ENCODE data around the gene TTC24.

The TTC24 gene

DNA sequence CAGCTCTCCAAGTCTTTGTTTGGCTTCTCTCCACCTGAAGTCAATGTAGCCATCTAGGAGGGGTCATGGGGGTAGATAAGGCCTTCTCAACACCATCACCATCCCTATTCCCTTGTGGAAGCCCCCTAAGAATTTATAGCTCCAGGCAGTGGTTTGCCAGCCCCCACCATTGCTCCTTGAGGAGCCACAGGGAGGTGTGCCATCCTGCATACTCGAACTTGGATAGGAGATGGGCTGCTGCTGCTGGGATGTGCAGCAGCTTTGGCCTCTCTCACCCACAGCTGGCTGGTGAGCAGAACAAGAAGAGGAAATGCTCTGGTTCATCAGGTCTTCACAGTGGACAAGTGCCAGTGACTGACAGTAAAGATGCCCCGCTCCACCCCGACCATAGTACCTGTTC lies 16.9 kb downstream of the TTC24 start:
- H3K4me3 ChIP-seq (ENCODE audit: low read length): no peak overlapping the region
- DNase-seq (ENCODE audit: low read depth): no peak
- TF ChIP-seq, protein P1, sequence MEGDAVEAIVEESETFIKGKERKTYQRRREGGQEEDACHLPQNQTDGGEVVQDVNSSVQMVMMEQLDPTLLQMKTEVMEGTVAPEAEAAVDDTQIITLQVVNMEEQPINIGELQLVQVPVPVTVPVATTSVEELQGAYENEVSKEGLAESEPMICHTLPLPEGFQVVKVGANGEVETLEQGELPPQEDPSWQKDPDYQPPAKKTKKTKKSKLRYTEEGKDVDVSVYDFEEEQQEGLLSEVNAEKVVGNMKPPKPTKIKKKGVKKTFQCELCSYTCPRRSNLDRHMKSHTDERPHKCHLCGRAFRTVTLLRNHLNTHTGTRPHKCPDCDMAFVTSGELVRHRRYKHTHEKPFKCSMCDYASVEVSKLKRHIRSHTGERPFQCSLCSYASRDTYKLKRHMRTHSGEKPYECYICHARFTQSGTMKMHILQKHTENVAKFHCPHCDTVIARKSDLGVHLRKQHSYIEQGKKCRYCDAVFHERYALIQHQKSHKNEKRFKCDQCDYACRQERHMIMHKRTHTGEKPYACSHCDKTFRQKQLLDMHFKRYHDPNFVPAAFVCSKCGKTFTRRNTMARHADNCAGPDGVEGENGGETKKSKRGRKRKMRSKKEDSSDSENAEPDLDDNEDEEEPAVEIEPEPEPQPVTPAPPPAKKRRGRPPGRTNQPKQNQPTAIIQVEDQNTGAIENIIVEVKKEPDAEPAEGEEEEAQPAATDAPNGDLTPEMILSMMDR (conservative IDR thresholded peaks at IDR 0.05; ENCODE audit: low read depth, low read length): no peak

DNA sequence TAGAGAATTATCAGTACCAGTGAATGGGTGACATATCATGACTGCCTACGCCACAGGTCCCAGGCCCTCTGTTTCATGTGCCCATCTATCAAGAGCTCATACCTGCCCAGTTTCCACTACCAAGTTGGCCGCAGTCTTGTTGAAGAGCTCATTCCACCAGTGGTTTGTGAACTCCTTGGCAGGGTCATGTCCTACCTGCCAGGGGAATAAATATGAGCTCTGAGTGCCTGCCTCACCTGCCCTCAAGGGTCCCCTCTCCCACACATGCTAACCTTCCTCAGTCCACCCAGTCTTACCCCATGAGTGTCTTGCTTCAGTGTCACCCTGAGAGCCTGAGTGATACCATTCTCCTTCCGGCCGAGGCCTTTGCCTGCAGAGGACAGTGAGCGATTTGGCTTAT lies 18.6 kb downstream of the TTC24 start:
- TF ChIP-seq, protein P1 (conservative IDR thresholded peaks at IDR 0.05; ENCODE audit: low read depth, low read length): no peak
- no peak for DNase-seq (ENCODE audit: low read depth)
- H3K4me3 ChIP-seq (ENCODE audit: low read length): no peak overlapping the region

DNA sequence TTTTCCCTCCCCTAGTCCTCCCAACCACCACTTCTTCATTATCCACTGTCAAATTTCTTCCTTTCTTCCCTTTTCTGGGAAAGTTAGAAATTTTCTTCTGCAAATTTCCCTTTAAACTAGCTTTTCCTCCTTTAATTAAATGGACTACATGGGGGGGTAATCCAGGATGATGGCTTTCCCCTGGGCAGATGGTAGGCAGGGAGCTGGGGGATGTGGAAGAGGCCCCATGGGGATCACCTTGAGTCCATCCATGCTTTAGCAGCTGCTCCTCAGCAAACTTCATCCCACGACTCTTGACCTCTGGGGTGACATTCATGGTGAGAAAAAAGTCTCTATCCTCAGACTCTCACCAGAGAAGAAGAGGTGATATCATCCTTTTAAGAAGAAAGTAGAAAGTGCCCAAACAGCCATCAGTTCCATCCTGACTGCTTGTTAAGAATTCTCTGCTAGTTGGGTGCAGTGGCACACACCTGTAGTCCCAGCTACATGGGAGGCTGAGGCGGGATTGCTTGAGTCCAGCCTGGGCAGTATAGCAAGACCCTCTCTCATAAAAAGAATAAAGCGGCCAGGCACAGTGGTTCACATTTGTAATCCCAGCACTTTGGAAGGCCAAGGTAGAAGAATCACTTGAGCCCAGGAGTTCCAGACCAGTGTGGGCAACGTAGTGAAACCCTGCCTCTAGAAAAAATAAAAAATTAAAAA lies 19.4 kb downstream of the TTC24 start:
- no peak for DNase-seq (ENCODE audit: low read depth)
- TF ChIP-seq, protein P1 (conservative IDR thresholded peaks at IDR 0.05; ENCODE audit: low read depth, low read length): no peak
- no peak overlapping the region for H3K4me3 ChIP-seq (ENCODE audit: low read length)

DNA sequence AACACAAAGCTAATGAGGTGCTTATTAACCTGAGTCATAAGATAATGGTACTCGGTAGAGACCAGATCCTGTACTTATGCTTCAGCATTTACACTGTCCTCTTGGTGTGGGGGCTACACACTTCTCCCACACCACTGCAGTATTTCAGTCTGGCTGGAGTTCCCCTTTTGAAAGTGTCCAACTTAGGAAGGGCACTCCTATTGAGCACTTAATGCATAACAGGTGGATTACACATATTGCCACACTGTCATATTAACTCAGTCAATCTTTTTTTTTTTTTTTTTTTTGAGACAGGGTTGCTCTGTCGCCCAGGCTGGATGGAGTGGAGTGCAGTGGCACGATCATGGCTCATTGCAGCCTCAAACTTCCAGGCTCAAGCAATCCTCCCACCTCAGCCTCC lies 20.3 kb downstream of the TTC24 start:
- TF ChIP-seq, protein P1 (conservative IDR thresholded peaks at IDR 0.05; ENCODE audit: low read depth, low read length): peak; percentile 15
- no peak overlapping the region for H3K4me3 ChIP-seq (ENCODE audit: low read length)
- DNase-seq (ENCODE audit: low read depth): no peak

DNA sequence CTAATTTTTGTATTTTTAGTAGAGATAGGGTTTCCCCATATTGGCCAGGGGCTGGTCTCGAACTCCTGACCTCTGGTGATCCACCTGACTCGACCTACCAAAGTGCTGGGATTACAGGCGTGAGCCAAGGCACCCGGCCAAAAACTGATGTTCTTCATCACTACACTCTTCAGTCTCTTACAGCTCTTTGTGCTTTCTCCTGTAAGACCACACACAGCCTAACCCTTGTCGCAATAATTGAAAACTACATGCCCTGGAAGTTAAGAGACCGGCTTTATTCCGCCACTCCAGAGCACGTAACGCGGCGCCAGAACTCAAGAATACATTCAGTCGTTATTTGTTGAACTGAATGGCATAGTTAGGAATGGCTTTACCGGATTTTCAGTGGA lies 21.2 kb downstream of the TTC24 start:
- TF ChIP-seq, protein P1 (conservative IDR thresholded peaks at IDR 0.05; ENCODE audit: low read depth, low read length): no peak
- DNase-seq (ENCODE audit: low read depth): no peak
- H3K4me3 ChIP-seq (ENCODE audit: low read length): peak overlapping the region; percentile 91

DNA sequence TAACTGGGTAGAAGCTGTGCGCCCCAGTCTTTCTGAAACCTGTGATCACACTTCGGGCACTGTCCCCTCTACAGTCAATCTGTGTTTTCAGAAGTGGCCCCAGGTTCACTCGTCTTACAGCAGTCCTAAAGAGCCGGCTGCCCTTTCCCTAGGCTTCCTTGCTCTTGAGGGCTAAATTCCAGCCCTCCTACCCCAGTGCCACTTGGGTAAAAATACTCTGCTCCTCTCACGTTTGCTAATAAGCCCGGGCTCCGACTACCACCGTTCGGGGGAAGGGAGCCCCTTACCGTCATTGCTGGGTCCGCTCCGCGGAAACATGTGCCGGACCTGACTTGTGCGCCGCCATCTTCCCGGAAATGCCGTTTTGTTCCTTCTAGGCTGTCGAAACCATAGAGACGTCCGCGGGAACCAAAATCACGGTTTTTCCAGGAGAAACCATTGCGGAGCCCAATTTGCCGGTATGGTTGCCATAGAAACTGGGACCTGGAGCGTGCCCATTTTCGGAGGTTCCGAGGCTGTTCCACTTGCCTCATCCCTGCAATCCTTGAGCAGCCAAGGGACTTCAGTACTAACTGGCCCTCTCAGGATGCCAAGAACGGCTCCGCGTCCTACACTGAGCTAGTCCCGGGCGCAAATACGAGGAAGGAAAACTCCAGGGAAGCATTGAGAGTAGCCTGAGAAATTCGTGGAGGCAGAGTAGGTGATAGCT lies 21.8 kb downstream of the TTC24 start, which contains the start of gene GPATCH4:
GPATCH4 (minus strand) TSS at position 358 of the 709 bp plus-strand sequence.
- DNase-seq (ENCODE audit: low read depth): no peak
- H3K4me3 ChIP-seq (ENCODE audit: low read length): peak within 1 kb of the TSS; percentile 91
- TF ChIP-seq, protein P1 (conservative IDR thresholded peaks at IDR 0.05; ENCODE audit: low read depth, low read length): no peak

DNA sequence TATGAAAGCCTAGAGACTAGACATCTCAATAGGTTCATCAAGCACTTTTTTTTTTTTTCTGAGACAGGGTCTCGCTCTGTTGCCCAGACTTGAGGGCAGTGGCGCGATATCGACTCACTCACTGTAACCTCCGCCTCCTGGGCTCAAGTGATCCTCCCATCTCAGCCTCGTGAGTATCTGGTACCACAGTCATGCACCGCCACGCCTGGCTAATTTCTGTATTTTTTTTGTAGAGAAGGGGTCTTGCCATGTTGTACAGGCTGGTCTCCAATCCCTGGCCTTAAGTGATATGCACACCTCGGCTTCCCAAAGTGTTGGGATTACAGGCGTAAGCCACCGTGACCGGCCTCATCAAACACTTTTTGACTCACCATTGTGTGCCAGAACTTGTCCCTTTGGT lies 22.4 kb downstream of the TTC24 start:
- DNase-seq (ENCODE audit: low read depth): no peak
- peak overlapping the region; percentile 91 for H3K4me3 ChIP-seq (ENCODE audit: low read length)
- TF ChIP-seq, protein P1 (conservative IDR thresholded peaks at IDR 0.05; ENCODE audit: low read depth, low read length): no peak
